ENCODE results near the gene TMCC3.

DNA sequence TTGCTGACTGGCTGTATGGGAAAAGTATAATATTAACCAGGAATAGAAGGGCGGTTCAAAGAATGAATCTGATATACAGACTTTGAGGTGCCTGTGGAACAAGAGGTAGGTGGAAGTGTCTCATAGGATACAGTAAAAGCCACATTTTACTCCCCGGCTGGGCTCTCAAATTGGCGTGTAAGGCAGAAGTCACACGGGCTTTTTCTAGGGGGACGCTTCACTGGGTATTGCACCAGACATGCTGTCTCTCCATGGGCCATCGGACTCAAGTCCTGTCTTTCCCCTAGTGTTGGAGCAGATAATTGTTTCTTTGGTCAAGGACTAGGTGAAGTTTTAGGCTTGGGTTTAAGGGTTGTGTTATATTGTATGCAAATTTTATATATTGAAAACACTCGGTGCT, 9.1 kb downstream of the TMCC3 start:
- TF ChIP-seq CTCF (tag by site-specific recombination; IDR thresholded peaks at IDR 0.05): no peak
- TF ChIP-seq ZNF23 (tag by site-specific recombination; IDR thresholded peaks at IDR 0.05; ENCODE audit: borderline replicate concordance): no peak
- TF ChIP-seq TRIM28 (IDR thresholded peaks at IDR 0.05; ENCODE audit: borderline replicate concordance, low read length): no peak
